H1 (cell line): ENCODE measurements around the gene IRGC. TPM values are rescaled to one million over a fixed set of nuclear protein-coding genes. Genes with fewer than 3 reads are reported as not detected.

Experiments
- E2F6 ChIP-seq: IDR thresholded peaks from 2 replicates; pipeline ENCODE4 v1.6.1; 2012; ENCODE audit warnings: inconsistent platforms
- JUND ChIP-seq: IDR thresholded peaks from 2 replicates; pipeline ENCODE4 v1.6.1; 2011; ENCODE audit warnings: mild to moderate bottlenecking, improper control_type of control experiment, low read length
- KDM4A ChIP-seq: IDR thresholded peaks from one replicate; pipeline ENCODE4 v1.7.1; 2012; ENCODE audit warnings: low read depth, mild to moderate bottlenecking, moderate library complexity, low read length, inconsistent platforms; ENCODE audit not compliant: severe bottlenecking
- MAFK ChIP-seq: IDR thresholded peaks from 2 replicates; pipeline ENCODE4 v1.6.1; 2012; ENCODE audit warnings: low read depth, mild to moderate bottlenecking, improper control_type of control experiment, low read length
- POLR2A ChIP-seq, 2 experiments: IDR thresholded peaks; 1 replicate in 1 of 2; 2 replicates in 1 of 2; pipeline ENCODE4 v1.6.1; 2011; ENCODE audit warnings: low read depth in 2 of 2, low read length in 2 of 2, mild to moderate bottlenecking in 2 of 2; ENCODE audit errors: control extremely low read depth in 1 of 2
- RFX5 ChIP-seq: IDR thresholded peaks from 2 replicates; pipeline ENCODE4 v1.6.1; 2011; ENCODE audit warnings: low read depth, low read length, improper control_type of control experiment, borderline replicate concordance
- polyA plus RNA-seq, 7 experiments: library from polyadenylated mRNA; depleted of rRNA in 3 of 7; stranded (reverse) in 5 of 7; unstranded in 2 of 7; fragments of >200 nt in 5 of 7; fragments of 200-250 nt in 2 of 7; gene quantifications; 1 replicate in 5 of 7; 2 replicates in 1 of 7; 4 replicates in 1 of 7; pipeline versions ENCODE4 v1.2.1 to v1.2.3, GENCODE V29; 2011 to 2013; ENCODE audit warnings: missing spikeins in 2 of 7, mixed read lengths in 2 of 7
- total RNA-seq: library from RNA; stranded (reverse); fragmentation: NEBNext Ultra II Directional; extraction: Animal tissue kit (Norgen Biotek cat#: 25700); gene quantifications from 2 replicates; pipeline ENCODE4 v1.2.1, GENCODE V29; 2021

Gene IRGC
- total and polyA plus RNA-seq, 2 of the 8 experiments (the other 6 are each of a cell fraction or from before 2014, with no cell fraction given) = not detected

DNA sequence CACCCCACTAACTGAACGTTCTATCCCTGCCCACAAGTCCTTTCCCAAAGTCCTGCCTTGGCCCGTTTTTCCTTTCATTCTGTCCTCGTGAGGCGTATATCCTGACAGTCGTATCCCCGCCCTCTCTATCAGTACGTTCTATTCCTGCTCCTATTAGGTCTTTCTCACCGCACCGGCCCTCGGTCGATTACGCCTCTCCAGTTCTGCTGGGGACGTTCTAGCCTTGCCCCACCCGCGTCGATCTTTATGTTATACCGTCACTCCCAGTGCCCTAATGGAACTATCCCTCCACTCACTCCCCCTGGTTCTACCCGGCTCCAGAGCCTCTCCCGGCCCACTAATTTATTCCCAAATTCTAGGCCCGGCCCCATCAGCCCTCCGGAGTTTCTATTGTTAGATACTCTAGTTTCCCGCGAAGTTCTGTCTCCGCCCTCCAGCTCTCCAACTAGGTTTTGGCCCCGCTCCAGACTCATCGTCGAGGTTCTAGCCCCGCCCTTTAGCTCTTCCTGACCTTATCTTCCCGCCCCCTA is 47.9 kb upstream of the IRGC start (continued):
- TF ChIP-seq E2F6 = 0 out of 2 replicates have a peak, but pooled peaks have one; percentile 14
- peak; percentile 37 to 72; a peak in 2 of 3 replicates for TF ChIP-seq POLR2A (IDR thresholded peaks at IDR 0.05; ENCODE audit: control extremely low read depth in 1 of 2, low read depth in 2 of 2, low read length in 2 of 2)
- no peak for TF ChIP-seq MAFK
- no peak for TF ChIP-seq RFX5
- no peak for TF ChIP-seq JUND
- peak; percentile 40 for TF ChIP-seq KDM4A
